GM18508 (cell line): ENCODE measurements around the gene DISC1.
"Not testable (repeated sequence)": the region's sequence is repeated elsewhere in the genome, so short reads cannot be mapped to it uniquely, and the experiment has no call there.

ENCODE experiments used
- ATAC-seq: cut with Tn5 transposase; IDR thresholded peaks from one replicate; pipeline ENCODE4 v1.9.1; 2021; ENCODE audit warnings: moderate number of reproducible peaks; ENCODE audit not compliant: insufficient read depth, unreplicated experiment

The DISC1 gene

DNA sequence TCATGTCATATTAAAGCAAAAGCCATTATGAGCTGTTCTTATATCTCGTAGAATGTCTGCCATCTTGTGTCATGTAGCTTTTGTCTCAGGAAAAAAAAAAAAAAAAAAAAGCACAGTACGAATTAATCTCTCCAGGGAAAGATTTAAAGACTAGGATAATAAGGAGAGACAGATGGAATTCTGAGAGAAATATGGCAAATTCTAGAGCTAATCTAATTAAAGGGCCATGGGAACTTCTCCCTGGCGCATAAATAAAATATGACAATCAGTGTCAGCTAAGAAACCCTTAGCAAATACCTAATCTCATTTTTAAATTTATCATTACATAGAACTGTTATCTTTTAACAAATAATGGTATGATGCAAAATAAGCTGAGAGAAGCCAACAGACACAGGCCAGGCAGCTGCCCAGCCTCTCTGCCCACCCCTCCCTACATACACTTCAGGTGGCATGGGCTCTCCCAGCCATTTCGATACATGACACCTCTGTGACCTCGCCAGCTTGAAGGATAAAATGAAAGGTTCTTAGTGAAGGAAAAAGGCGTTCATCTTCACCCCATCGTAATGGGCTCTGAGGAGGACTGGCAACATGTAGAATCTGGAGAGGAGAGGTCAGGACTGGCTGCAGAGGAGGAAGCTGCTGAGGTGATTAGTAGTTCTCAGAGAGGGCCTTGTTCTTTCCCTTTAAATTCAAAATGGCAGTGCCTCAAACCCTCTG is 39.8 kb downstream of the DISC1 start:
- no peak for ATAC-seq

DNA sequence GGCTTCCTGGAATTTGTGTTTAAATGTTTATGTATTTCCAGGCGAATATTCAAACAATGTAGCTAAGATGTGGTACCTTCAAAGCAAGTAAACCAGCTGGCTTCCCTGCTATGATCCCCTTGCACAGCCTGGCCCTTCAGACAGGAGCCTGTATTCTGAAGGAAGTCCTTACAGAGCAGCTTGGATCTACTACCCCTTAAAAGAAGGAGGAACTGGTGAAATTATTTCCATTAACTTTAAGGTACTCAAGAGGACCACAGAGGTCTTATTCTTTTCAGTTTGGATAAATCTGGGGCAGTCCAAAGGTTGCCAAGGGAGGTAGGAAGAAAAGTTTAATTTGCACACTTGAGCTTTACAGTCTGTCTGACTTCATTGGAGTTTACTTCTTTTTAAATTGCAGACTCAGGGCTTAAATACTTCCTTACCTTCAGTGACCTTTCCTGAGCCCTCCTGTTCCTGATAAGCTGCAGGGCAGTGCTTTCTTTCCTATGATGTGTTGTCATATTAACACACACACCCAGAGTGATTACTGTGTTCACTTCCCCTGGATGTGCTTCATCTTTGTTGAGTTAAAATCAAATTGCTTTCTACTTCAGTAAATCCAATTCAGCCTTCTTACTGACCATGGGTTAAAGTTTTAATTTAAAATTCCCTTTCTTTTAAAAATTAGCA is 40.5 kb downstream of the DISC1 start:
- no peak for ATAC-seq

DNA sequence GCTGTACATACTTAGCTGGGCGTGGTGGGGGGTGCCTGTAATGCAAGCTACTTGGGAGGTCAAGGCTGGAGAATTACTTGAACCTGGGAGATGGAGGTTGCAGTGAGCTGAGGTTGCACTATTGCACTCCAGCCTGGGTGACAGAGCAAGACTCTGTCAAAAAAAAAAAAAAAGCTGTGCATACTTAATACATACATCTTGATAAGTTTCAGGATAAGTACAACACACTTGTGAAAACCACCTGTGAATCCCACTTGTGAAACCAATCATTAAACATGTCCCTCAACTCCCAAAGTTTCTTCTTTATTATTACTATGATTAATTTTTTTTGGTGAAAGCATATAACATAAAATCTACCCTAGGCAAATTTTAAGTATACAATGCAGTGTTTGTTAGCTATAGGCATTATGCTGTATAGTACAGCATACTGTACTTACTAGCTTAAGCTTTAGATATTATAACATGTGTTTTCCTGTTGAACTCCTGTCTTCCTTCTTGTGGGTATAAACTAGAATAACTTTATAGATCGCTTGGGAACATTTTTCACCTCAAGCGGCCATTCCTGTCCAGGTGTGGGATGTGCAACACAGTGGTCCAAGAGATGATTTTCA is 41.4 kb downstream of the DISC1 start:
- no peak for ATAC-seq

DNA sequence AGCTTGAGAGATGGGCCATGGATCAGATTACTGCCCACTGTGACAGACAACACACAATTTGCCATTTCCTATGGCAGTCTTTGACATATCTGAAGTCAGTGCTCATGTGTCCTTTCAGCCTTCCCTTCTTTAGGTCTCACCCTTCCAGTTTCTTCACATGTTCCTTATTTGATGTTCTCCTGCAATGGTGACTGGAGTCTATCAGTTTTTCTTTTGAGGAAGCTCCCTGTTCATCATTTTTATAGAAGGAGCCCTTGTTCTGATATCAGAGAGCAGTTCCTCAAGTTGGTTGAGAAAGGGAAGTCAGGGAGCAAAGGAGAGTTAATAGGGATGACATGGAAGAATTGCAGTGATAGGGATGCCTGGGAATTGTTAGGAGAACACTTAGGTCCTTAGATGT is 42.2 kb downstream of the DISC1 start:
- no peak for ATAC-seq

DNA sequence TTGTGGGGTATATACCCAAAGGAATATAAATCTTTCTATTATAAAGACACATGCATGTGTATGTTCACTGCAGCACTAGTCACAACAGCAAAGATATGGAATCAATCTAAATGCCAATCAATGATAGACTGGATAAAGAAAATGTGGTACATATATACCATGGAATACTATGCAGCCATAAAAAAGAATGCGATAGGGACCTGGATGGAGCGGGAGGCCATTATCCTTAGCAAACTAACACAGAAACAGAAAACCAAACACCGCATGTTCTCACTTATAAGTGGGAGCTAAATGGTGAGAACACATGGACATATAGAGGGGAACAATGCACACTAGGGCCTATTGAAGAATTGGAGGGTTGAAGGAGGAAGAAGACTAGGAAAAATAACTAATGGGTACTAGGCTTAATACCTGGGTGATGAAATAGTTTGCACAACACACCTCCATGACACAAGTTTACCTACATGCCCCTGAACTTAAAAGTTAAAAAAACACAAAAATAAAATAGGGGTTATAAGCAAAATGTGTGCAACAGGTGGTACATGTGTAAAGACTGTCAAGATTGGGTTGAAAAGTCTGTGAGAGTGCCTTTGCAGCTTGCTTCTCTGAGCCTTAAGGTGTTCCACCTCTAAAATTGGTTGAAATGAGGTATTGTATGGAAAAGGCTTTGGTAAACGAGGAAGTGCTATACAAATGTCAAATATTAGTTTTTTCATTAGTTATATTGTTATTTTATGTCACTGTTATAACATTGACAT is 43.5 kb downstream of the DISC1 start:
- ATAC-seq = not testable (repeated sequence)

DNA sequence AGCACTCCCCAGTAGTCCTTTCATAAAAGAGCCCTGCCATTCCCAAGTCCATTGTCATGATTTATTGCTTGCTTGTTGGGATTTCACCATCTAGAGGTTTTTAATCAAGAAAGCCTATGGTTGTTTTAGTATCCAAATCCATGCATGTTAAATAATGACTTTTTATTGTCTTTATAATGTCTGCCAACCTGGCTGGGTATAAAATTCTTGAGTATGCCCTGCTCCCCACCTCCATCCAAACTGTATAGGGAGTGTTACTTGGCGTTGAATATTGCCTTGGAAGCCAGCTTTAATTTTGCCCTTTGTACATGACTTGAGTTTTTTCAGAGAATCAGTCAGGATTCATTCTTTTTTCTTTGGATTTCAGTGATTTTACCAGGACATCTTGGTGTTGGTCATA is 44.2 kb downstream of the DISC1 start:
- ATAC-seq = no peak

DNA sequence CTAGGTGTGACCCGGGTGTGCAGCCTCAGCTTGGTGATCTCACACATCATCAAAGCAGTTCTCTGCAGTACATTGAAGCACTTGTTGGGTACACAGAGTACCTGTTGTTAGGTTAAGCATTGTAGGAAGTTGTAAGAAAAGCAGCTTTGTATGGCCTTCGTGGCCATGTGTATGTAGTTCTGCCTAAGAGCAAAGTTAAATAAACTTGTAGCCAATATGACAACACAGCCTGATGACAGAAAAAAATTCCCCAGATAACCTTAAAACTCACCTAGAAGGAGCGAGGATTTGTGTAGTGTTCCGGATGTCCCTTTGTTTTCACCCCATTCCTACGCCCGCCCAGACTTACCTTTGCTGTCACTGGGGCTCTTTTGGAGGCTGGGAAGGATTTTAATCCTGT is 48.0 kb downstream of the DISC1 start:
- no peak for ATAC-seq

DNA sequence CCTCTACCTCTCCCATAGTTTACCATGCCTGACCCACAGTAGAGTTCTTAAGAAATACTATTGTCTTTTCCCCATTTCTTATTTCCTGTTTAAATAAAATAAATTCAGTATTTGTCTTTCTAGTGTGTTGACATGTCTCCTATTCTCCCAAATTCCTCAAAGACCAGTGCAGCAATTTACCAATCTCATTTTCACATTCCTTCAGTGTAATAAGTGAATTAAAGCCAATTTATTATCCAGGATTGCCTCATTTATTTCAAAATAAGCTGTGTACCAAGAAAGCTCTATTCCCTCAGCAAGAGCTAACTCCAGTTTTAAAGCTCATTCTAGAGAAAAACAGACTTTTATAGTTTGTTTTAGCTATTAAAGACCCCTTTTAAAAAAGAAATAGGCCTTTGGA is 49.9 kb downstream of the DISC1 start:
- ATAC-seq = no peak

DNA sequence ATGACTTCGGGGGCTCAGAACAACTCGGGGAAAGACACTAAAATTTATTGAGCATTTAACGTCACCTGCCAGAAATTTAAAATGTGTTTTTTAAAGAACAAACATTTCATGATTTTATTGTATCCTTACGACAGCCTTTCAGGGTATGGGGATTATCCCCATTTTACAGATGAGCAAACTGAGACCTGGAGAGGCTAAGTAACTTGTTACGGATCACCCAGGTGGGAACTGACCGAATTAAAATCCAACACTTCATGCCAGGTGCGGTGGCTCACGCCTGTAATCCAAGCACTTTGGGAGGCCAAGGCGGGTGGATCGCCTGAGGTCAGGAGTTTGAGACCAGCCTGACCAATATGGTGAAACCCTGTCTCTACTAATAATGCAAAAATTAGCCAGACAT is 50.9 kb downstream of the DISC1 start:
- no peak for ATAC-seq

DNA sequence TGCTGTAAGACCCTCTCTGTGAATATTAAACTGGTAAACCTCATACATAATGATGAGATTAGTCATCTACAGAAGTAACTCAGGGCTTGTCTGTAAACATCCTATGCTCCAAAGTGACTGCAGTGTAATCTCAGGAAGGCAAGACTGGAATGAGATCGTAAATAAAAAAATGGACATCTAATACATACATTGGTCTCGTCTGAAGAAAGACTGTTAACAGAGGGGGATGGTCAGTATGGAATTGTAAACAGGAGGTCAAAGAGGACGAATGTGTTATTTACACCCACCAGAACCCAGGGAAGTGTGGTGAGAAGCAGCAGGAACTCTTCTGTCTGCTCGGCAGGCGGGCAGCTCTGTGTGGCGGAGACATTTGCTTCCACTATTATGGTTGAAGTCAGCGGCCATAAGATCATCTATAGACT is 51.4 kb downstream of the DISC1 start:
- ATAC-seq = no peak

DNA sequence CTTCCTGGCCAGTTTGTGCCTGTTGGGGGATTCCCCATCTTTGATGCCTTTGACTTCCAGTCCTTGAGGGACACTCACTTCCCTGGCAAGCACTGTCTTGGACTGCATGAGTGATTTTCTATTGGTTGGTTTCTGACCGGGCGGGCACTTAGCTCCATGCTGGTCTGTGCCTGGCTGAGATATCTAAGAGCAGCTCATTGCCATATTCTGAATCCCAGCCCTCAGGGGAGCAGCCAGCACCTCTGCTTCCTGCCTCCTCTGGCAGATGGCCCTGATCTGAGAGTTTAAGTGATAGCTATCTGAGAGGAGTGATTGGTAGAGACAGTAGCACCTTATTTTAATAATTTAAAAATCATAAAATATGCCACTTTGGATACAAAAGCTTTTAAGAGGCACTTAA is 52.5 kb downstream of the DISC1 start:
- no peak for ATAC-seq

DNA sequence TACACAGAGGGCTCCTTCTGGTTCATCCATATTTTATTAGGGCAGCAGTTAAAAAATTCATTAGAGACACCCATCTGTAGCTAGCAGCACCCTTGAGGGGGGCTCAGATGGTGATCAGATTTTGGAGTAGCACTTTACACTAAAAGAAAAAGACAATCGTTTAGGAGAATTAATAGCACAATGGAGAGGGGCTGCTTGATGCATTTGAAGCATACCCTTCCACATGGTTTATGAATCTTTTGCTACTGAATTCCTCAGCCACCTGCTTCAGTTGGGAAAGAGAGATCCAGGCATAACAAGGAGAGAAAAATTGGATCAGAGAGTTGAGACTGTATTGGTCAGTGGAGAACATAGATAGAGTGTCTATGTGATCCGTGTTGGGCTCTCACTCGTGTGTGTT is 54.4 kb downstream of the DISC1 start:
- no peak for ATAC-seq

DNA sequence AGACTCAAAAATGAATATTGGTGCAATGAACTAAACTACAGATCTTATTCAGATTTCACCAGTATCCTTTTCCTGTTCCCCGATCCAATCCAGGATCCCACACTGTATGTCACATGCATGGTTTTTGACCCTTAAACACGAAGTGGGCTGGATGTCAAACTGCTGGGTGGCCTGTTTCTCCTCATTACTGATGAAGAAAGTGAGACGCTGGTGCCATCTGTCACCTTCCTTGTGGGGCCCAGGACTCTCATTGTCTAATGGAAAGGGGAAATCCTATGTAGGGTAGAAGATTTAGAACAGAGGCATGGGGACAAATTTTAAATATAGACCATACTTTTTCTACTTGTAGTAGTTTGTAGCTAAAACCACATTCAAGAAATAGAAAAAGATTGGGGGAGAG is 56.2 kb downstream of the DISC1 start:
- ATAC-seq = no peak

DNA sequence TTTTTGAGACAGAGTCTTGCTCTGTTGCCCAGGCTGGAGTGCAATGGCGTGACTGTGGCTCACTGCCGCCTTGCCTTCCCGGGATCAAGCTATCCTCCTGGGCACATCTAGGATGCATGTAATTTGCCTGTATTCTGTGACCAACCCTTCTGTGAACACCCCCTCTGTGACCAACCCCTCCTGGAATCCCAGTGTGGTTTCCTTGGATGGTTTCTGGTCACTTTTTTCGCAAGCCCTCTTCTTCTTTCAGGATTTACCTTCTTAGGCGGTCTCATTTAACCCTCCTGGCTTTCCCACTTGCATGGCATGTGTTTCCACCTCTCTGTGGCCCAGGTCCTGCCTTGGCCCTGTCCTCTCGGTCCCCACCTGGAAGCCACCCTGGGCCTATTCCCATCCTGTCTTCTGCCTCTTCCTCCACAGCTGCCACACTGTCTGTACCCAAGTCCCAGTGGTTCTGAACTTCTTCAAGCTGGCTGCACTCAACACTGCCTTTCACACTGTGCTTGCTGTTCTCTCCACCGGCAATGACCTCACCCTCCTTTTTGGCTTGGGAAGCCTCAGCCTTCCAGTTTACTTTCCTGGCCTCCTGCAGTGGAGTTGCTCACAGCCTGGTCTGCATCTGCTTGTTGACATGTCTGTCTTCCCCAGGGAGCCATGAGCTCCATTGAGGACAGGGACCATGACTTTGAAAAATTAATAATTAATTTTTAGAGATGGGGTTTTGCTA is 57.0 kb downstream of the DISC1 start:
- ATAC-seq = no peak

DNA sequence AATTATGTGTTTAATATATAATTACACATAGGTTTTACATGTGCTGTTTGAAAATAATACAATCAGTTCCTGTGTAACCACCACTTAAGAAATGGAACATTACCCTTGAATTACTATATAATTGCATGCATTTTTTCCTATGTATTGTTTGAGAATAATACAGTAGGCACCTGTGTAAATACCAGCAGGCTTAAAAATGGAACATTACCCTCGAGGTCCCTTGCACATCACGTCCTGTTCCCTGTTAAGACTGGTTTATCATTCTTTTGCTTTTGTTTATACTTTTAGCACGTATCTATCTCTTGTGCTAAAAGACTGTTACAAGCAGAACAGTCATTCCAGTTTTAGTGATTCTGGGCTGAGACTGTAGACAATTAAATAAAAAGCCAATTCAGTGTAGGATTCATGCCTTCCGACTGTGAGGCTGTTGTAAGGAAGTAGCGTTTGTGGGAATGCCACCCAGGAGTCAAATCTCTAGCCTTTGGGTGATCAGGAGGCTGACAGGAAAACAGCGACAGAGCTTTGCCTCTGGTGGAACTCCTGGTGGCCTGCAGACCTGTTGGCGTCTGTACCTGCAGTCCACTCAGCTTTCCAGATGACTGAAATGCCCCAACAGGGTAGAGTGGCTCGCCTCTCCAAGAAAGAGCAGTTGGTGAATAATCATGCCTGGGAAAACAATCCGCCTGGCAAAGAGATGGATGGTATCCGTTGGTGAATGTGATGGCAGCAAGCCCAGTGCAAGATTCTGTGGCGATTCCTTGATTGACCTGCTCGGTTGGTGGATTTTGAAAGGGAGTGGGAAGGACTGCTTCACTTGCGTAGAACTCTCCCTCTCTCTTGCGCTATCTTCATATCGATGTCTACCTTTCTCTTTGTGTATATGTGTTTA is 58.0 kb downstream of the DISC1 start:
- no peak for ATAC-seq

DNA sequence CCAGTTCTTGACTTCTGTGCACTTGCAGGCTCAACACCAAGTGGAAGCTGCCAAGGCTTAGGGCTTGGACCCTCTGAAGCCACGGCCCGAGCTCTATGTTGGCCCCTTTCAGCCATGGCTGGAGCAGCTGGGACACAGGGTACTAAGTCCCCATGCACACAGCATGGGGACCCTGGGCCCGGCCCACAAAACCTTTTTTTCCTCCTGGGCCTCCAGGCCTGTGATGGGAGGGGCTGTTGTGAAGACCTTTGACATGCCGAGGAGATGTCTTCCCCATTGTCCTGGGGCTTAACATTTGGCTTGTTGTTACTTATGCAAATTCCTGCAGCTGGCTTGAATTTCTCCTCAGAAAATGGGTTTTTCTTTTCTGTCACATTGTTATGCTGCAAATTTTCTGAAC is 59.8 kb downstream of the DISC1 start:
- no peak for ATAC-seq

DNA sequence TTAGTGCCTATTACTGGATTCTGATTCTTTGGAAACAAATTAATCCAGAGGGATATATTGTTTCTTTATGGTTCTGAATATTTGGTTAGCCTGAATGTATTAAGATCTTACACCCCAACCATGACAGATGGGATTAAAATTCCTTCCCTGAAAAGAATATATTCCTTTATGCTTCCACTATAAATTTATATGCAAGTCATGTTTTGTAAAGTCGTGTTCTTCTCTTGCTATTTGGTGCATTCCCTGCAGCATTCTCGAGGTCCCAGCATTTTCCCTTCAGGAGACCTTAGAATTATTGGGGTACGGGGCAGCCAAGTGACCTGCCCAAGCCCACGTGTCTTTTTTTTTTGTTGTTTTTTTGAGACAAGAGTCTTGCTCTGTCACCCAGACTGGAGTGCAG is 62.4 kb downstream of the DISC1 start:
- no peak for ATAC-seq

DNA sequence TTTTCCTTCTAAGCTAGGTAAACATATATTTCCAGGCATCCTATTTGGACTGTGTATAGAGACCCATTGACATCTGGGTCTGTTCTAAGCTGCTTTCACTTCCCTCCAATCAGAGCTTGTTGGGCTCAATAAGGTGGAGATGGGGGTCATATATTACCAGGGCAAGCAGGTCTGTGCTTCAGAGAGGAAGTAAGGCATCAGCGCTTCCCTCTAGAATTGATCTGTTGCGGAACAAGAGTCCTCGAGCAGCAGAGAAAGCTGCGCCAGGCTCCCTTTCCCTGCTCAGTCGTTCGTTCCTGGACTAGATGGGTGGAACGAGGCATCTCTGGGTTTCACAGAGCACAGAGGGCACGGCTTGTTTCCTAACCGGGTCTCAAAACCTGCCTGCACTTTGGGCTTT is 63.5 kb downstream of the DISC1 start:
- no peak for ATAC-seq

DNA sequence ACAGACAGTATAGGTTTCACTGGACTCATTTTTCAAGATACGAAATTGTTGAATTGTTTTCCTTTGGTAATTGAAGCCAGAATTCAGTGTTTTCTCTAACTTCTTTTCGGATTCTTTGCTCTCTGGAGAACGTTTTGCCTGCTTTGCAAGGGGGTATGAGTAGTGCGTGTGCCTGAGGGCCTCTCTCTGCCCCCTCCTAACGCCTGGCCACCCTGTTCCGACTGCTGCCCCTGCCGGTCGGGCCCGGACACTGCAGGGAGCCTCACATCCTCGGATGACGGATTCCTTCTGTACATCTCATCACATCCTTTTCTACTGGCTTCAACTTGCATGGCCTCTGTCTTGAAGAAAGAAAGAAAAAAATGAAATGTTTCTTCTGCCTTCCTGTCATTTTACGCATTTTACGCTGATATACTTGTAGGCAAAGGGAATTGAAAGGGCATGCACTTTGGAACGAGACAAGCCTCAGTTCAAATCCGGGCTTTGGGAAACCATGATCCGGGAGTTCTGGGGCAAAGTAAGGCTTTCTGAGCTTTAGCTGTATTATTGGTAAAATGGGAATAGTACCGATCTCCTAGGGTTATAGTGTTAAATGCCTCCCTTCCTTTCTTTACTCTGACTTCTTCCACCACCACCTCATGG is 65.1 kb downstream of the DISC1 start:
- no peak for ATAC-seq
